ENCODE measurements around the gene NSD1.

GRCh38 chr5:177242304-177242703 lies 108.7 kb downstream of the NSD1 start:
- TF ChIP-seq CTCF (IDR thresholded peaks at IDR 0.05 in 4 of 5, conservative IDR thresholded peaks at IDR 0.05 in 1 of 5): no peak
- TF ChIP-seq POLR2A (IDR thresholded peaks at IDR 0.05): no peak

Measured in gastrocnemius medialis (tissue), 4 donors.